H54 (cell line): ENCODE results near the gene RBM42.

Experiments used
- DNase-seq: peaks from one replicate; pipeline ENCODE4 v3.0.0; 2011; ENCODE audit warnings: low spot score, mixed read lengths; ENCODE audit not compliant: insufficient read length
- FAIRE-seq: peaks from 3 replicates; lab custom pipeline; 2011; peaks lifted over from hg19 to GRCh38; lab: Jason Lieb, UNC
- POLR2A ChIP-seq: IDR thresholded peaks from 2 replicates; pipeline ENCODE4 v1.6.1; 2011; ENCODE audit warnings: low read depth, mild to moderate bottlenecking, low read length

The RBM42 gene

GRCh38 chr19:35637165-35637564 is 8.3 kb downstream of the RBM42 start:
- DNase-seq = no peak
- no peak for TF ChIP-seq POLR2A
- FAIRE-seq = no peak

DNA sequence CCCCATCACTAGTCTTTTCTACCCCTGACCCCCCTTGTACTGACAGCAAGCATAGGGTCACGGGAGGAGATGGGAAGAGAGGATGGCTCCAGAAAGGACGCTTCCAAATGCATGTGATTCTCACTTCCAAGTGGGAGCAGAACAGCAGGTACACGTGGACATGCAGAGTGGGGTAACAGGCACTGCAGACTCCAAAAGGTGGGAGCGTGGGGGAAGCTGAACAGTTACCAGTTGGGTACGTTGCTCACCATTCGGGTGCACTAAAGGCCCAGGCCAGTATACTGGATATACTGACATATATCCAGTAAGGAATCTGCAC is 10.4 kb downstream of the RBM42 start:
- TF ChIP-seq POLR2A = no peak
- FAIRE-seq = no peak
- DNase-seq = no peak

DNA sequence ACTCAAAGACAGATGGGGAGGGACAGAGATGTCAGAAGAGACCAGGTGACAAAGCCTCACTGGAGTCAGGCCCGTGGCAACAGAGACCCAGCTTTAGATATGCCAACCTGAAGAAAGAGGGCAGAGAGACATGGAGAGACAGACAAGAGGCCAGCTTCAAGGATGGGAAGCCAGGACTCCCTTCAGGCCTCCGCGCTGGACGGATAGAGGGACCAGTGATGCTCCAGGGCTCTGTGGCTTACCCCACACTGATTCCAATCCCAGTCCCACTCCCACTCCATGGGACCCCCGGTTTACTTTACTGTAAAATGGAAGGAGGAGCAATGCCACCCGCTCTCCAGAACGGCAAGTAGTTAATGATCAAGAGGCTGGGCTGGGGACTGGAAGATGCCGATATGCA is 11.0 kb downstream of the RBM42 start:
- no peak for DNase-seq
- FAIRE-seq = no peak
- TF ChIP-seq POLR2A = no peak

GRCh38 chr19:35641515-35642151 is 12.8 kb downstream of the RBM42 start, which contains the start of gene ETV2:
TSS of gene ETV2 (plus strand) at chr19:35641745. CDS start at chr19:35642461, 716 bp downstream.
- FAIRE-seq (no peak), DNase-seq (no peak)
- TF ChIP-seq POLR2A = no peak

GRCh38 chr19:35642312-35642711 is 13.5 kb downstream of the RBM42 start:
- no peak for DNase-seq
- no peak for TF ChIP-seq POLR2A

DNA sequence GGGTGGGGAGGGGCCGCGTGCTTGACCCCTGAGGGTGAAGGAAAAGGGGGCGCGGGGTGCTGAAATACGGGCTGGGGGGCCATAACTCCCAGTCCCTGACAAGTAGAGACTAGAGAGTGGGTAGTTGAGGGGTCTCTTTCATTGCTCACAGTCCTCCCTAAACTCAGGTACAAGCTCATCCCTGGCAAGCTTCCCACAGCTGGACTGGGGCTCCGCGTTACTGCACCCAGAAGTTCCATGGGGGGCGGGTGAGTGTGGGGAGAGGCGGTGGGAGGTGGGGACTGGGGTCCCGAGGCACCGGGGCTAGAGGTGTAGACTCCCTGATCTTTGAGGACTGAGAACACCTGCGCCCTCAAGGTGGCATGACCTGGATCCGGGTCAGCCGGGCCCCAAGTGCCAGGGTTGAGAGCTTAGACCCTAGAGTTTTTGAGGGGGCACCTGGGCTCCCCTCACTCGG is 14.0 kb downstream of the RBM42 start:
- TF ChIP-seq POLR2A = no peak
- DNase-seq (no peak), FAIRE-seq (no peak)

More at GRCh38 chr19:35642312-35642711, 13.5 kb downstream of the RBM42 start:
- FAIRE-seq = no peak

- FAIRE-seq = no peak
- peak; percentile 94 for DNase-seq
- peak; percentile 81 for TF ChIP-seq POLR2A
Measured at GRCh38 chr19:35643255-35644205, 14.7 kb downstream of the RBM42 start.

DNA sequence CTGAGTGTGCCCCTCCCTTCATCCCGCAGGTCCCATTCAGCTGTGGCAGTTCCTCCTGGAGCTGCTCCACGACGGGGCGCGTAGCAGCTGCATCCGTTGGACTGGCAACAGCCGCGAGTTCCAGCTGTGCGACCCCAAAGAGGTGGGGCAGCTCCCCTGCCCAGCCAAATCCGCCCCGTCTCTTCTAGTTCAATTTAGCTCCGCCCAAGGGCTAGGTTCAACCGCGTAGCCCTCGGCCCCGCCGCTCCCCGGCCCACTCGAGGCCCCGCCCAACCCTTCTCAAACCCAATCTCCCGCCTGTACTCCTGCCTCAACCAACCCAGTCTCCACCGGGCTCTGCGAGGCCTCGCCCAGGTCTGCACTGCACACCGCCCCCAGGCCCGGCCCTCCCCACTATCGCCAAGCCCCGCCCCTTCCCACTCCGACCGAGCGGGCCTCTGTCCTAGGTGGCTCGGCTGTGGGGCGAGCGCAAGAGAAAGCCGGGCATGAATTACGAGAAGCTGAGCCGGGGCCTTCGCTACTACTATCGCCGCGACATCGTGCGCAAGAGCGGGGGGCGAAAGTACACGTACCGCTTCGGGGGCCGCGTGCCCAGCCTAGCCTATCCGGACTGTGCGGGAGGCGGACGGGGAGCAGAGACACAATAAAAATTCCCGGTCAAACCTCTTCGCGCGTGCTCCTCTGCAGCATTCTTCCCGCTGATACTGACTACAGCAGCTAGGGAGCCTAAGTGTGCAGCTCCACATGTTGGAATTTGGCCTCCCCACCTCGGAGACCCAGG is 15.6 kb downstream of the RBM42 start:
- peak; percentile 98 for DNase-seq
- FAIRE-seq = no peak
- TF ChIP-seq POLR2A = 0 out of 2 replicates have a peak, but pooled peaks have one; percentile 14

GRCh38 chr19:35644987-35645679 is 16.3 kb downstream of the RBM42 start:
- no peak for TF ChIP-seq POLR2A
- FAIRE-seq (no peak), DNase-seq (no peak)

GRCh38 chr19:35645680-35646511 is 17.1 kb downstream of the RBM42 start:
- FAIRE-seq (no peak), DNase-seq (no peak)
- TF ChIP-seq POLR2A = no peak

DNA sequence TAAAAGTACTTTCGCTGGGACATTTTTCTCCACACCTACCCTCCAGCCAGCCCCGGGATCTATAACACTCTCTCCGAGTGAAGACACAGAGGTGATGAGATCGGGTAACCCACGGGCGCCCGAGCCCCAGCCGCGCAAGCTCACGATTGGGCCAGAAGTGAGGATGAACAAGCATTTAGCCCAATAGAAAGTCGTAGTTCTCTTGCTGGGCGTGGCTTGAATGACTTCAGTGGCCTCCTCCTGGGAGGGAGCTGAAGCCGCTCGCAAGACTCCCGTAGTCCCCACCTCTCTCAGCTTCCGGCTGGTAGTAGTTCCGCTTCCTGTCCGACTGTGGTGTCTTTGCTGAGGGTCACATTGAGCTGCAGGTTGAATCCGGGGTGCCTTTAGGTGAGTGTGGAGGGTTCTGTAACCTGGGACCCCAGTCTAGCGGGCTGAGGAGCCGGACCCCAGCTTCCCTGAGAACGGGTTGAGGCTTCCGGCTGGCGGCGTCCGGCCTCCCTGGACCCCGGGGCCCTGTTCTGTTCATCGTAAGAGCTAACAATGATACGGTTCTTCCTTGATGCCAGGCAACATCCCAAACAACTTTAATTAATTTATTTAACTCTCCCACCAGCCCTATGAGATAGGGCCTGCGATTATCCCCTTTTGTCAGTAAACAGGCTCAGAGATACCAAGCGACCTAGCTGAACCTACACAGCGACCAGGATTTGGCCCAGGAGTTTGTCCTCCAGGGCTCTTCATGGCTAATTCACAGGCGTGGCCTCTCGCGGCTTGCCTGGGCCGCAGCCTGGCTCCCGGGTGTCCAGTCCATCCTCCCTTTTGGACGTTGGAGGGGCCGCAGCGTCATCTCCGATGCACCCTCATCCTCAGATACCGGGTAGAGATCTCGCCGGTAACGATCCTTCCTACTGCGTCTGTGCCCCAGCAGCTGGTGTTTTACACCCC is 19.5 kb downstream of the RBM42 start, which contains the start of gene COX6B1:
Gene COX6B1 (plus strand): TSS at position 307 of the 945 bp plus-strand sequence. CDS start 2,921 bp downstream, outside the sequence.
- FAIRE-seq (peak; percentile 96), DNase-seq (peak; percentile 99)

More for the DNA sequence above, 19.5 kb downstream of the RBM42 start, which contains the start of gene COX6B1:
- TF ChIP-seq POLR2A = peak; percentile 80
